GM23248 (cell line): ENCODE measurements around the gene FBXO42.

Experiments used
- EZH2 ChIP-seq: fragments of 200-600 bp; sonication (generic); IDR thresholded peaks from 2 replicates; pipeline ENCODE4 v1.6.1; 2018; ENCODE audit warnings: antibody characterized with exemption, mild to moderate bottlenecking; ENCODE audit not compliant: insufficient read depth, poor library complexity, severe bottlenecking
- EZH2phosphoT487 ChIP-seq: fragments of 200-600 bp; sonication (generic); IDR thresholded peaks from 2 replicates; pipeline ENCODE4 v1.6.1; 2018; ENCODE audit warnings: antibody characterized with exemption, moderate library complexity, mild to moderate bottlenecking, low read depth; ENCODE audit not compliant: insufficient read depth

DNA sequence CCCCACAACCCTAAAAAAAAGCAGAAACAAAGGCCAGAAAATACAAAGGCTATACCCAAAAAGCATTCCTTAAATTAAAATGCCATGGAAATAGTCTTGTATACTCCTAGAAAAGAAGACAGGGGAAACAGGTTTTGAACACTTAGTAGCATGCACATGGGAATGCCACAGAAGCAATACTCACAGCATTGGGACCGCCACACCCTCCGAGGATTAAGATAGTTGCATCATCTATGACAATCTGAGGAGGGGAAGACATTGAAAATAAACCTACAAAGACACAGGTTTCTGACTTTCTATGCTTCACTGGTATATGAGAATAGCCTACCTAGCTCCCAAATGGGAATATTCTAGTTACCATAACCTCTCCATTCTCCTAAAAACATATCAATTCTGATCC lies 99.4 kb downstream of the FBXO42 start:
- TF ChIP-seq EZH2, result no peak
- no peak for TF ChIP-seq EZH2phosphoT487
